HepG2 (cell line): ENCODE measurements around the gene SLC28A1. TPM values are rescaled to one million over a fixed set of nuclear protein-coding genes. Genes with fewer than 3 reads are reported as not detected.

Source experiments
- BRCA1 ChIP-seq: sonication (generic); formaldehyde crosslinking; IDR thresholded peaks from 2 replicates; pipeline ENCODE4 v1.4.0; 2020; ENCODE audit warnings: missing genetic modification reagents
- DBP ChIP-seq: sonication (generic); formaldehyde crosslinking; IDR thresholded peaks from 2 replicates; pipeline ENCODE4 v1.4.0; 2020; ENCODE audit warnings: missing genetic modification reagents; ENCODE audit errors: not compliant biosample characterization
- FOXP1 ChIP-seq, 2 experiments: fragments of 450-650 bp in 1 of 2; IDR thresholded peaks; 2 replicates each; pipeline ENCODE4 v1.6.1; 2017 to 2018; ENCODE audit warnings: antibody characterized with exemption in 1 of 2
- HIVEP1 ChIP-seq: sonication (generic); formaldehyde crosslinking; IDR thresholded peaks from 2 replicates; pipeline ENCODE4 v1.4.0; 2020; ENCODE audit warnings: mild to moderate bottlenecking, missing genetic modification reagents
- JUN ChIP-seq: sonication (generic); formaldehyde crosslinking; IDR thresholded peaks from 2 replicates; pipeline ENCODE4 v1.4.0; 2020; ENCODE audit warnings: mild to moderate bottlenecking, missing genetic modification reagents
- ONECUT2 ChIP-seq: sonication (generic); formaldehyde crosslinking; IDR thresholded peaks from 2 replicates; pipeline ENCODE4 v1.4.0; 2020; ENCODE audit warnings: missing genetic modification reagents
- SALL1 ChIP-seq: sonication (generic); formaldehyde crosslinking; IDR thresholded peaks from 2 replicates; pipeline ENCODE4 v1.8.0; 2022; ENCODE audit warnings: mild to moderate bottlenecking, missing genetic modification reagents
- TBL1XR1 ChIP-seq: fragments of 150-350 bp; IDR thresholded peaks from 2 replicates; pipeline ENCODE4 v1.6.1; 2014; ENCODE audit warnings: borderline replicate concordance, low read length; ENCODE audit not compliant: partially characterized antibody
- ZNF34 ChIP-seq: sonication (generic); formaldehyde crosslinking; IDR thresholded peaks from 2 replicates; pipeline ENCODE4 v1.4.0; 2020; ENCODE audit warnings: mild to moderate bottlenecking, missing genetic modification reagents, borderline replicate concordance
- ZNF414 ChIP-seq: sonication (generic); formaldehyde crosslinking; IDR thresholded peaks from 2 replicates; pipeline ENCODE4 v1.5.0; 2020; ENCODE audit warnings: missing genetic modification reagents
- ZNF460 ChIP-seq: sonication (generic); formaldehyde crosslinking; IDR thresholded peaks from 2 replicates; pipeline ENCODE4 v1.5.1; 2020; ENCODE audit warnings: missing genetic modification reagents, mild to moderate bottlenecking, borderline replicate concordance
- ZNF616 ChIP-seq: sonication (generic); formaldehyde crosslinking; IDR thresholded peaks from 2 replicates; pipeline ENCODE4 v1.5.0; 2020; ENCODE audit warnings: low read depth, mild to moderate bottlenecking, missing genetic modification reagents
- ZNF619 ChIP-seq: sonication (generic); formaldehyde crosslinking; IDR thresholded peaks from 2 replicates; pipeline ENCODE4 v1.4.0; 2020; ENCODE audit warnings: mild to moderate bottlenecking, missing genetic modification reagents
- ZNF766 ChIP-seq: sonication (generic); formaldehyde crosslinking; IDR thresholded peaks from 2 replicates; pipeline ENCODE4 v1.5.0; 2020; ENCODE audit warnings: missing genetic modification reagents, borderline replicate concordance
- polyA plus RNA-seq, 8 experiments: library from polyadenylated mRNA; depleted of rRNA in 3 of 8; stranded (reverse) in 7 of 8; unstranded in 1 of 8; fragments of >200 nt; fragmentation: Illumina TruSeq in 4 of 8; extraction: Trizol in 4 of 8; gene quantifications; 2 replicates each; pipeline versions ENCODE4 v1.2.1 to v1.2.3, GENCODE V29; 2011 to 2016; ENCODE audit warnings: low read depth in 4 of 8, missing spikeins in 1 of 8, mixed read lengths in 1 of 8; ENCODE audit not compliant: insufficient read depth in 1 of 8
- total RNA-seq, 5 experiments: library from RNA; depleted of rRNA; stranded (reverse); fragments of >200 nt; fragmentation: Illumina TruSeq; extraction: Trizol; gene quantifications; 2 replicates each; pipeline ENCODE4 v1.2.3, GENCODE V29; 2016; ENCODE audit warnings: low read depth in 1 of 5
- TF ChIP-seq, protein P1 (sequence below): sonication (generic); formaldehyde crosslinking; IDR thresholded peaks from 2 replicates; pipeline ENCODE4 v1.4.0; 2020; ENCODE audit warnings: missing genetic modification reagents, borderline replicate concordance
- TF ChIP-seq, protein P2 (sequence below): IDR thresholded peaks from 2 replicates; pipeline ENCODE4 v1.6.1; 2018; ENCODE audit warnings: missing genetic modification reagents, mild to moderate bottlenecking, missing compliant biosample characterization
- TF ChIP-seq, protein P3 (sequence below): sonication (generic); formaldehyde crosslinking; IDR thresholded peaks from 2 replicates; pipeline ENCODE4 v1.5.1; 2020; ENCODE audit warnings: mild to moderate bottlenecking, missing genetic modification reagents, moderate library complexity
- TF ChIP-seq, protein P4 (sequence below): sonication (generic); formaldehyde crosslinking; IDR thresholded peaks from 2 replicates; pipeline ENCODE4 v1.4.0; 2020; ENCODE audit warnings: missing genetic modification reagents
- TF ChIP-seq, protein P5 (sequence below): IDR thresholded peaks from 2 replicates; pipeline ENCODE4 v1.6.1; 2016; ENCODE audit warnings: mild to moderate bottlenecking

Gene SLC28A1
- total and polyA plus RNA-seq, 2 of the 13 experiments (the other 11 are each of a cell fraction or from before 2014, with no cell fraction given) = 0.31 to 5.8 TPM

DNA sequence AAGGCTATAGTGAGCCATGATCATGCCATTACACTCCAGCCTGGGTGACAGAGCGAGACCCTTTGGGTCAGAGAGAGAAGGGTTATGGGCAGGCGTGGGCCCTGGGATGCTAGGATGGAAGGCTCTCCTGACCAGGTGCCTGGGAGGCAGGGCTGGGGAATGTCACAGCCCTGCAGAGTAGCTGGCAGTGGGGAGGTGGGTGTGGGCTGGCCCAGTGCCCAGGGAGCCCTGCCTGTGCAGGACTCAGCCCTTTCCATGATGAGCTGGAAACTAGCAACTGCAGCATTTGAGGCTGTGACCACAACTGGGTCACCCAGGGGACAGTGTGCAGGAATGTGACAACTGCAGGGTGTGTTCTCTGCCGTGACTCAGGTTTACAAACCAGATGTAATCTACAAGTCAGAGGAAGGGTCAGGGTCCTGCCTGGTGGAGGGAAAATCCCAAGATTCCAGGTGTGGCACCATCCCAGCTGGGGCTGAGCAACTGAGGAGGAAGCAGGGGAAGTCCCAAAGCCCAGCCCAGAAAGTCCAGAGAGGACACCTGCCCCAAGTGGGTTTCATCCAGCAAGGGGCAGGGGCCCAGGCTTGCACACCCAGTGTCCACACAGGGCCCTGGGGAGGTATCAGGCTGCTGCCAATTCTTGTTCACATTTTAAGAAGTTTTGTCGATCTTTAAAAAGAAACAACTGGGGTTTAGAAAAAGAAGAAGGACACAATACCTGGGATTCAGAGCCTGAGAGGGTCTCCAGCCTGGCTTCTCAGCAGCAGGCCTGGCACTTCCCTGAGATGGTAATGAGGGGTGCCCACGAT lies 45.5 kb downstream of the SLC28A1 start (continued):
- TF ChIP-seq, protein P1, sequence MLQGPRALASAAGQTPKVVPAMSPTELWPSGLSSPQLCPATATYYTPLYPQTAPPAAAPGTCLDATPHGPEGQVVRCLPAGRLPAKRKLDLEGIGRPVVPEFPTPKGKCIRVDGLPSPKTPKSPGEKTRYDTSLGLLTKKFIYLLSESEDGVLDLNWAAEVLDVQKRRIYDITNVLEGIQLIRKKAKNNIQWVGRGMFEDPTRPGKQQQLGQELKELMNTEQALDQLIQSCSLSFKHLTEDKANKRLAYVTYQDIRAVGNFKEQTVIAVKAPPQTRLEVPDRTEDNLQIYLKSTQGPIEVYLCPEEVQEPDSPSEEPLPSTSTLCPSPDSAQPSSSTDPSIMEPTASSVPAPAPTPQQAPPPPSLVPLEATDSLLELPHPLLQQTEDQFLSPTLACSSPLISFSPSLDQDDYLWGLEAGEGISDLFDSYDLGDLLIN = no peak
- TF ChIP-seq, protein P2, sequence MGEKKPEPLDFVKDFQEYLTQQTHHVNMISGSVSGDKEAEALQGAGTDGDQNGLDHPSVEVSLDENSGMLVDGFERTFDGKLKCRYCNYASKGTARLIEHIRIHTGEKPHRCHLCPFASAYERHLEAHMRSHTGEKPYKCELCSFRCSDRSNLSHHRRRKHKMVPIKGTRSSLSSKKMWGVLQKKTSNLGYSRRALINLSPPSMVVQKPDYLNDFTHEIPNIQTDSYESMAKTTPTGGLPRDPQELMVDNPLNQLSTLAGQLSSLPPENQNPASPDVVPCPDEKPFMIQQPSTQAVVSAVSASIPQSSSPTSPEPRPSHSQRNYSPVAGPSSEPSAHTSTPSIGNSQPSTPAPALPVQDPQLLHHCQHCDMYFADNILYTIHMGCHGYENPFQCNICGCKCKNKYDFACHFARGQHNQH (CRISPR knock-in tag) = peak; percentile 59
- TF ChIP-seq TBL1XR1 (peak; percentile 43), ONECUT2 (CRISPR knock-in tag) (no peak), HIVEP1 (CRISPR knock-in tag) (peak; percentile 60; the same call in 1 of the 2 replicates), ZNF619 (CRISPR knock-in tag) (no peak), JUN (peak; percentile 67), ZNF460 (CRISPR knock-in tag) (no peak), ZNF414 (CRISPR knock-in tag) (no peak), SALL1 (CRISPR knock-in tag) (peak; percentile 73; the same call in 1 of the 2 replicates), ZNF766 (CRISPR knock-in tag) (no peak), ZNF34 (no peak), BRCA1 (CRISPR knock-in tag) (no peak), FOXP1 (IDR thresholded peaks at IDR 0.05) (no peak), FOXP1 (CRISPR knock-in tag; IDR thresholded peaks at IDR 0.05) (peak; percentile 64), DBP (CRISPR knock-in tag) (no peak), ZNF616 (no peak)
- TF ChIP-seq, protein P3, sequence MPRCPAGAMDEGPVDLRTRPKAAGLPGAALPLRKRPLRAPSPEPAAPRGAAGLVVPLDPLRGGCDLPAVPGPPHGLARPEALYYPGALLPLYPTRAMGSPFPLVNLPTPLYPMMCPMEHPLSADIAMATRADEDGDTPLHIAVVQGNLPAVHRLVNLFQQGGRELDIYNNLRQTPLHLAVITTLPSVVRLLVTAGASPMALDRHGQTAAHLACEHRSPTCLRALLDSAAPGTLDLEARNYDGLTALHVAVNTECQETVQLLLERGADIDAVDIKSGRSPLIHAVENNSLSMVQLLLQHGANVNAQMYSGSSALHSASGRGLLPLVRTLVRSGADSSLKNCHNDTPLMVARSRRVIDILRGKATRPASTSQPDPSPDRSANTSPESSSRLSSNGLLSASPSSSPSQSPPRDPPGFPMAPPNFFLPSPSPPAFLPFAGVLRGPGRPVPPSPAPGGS = peak; percentile 99
- TF ChIP-seq, protein P4, sequence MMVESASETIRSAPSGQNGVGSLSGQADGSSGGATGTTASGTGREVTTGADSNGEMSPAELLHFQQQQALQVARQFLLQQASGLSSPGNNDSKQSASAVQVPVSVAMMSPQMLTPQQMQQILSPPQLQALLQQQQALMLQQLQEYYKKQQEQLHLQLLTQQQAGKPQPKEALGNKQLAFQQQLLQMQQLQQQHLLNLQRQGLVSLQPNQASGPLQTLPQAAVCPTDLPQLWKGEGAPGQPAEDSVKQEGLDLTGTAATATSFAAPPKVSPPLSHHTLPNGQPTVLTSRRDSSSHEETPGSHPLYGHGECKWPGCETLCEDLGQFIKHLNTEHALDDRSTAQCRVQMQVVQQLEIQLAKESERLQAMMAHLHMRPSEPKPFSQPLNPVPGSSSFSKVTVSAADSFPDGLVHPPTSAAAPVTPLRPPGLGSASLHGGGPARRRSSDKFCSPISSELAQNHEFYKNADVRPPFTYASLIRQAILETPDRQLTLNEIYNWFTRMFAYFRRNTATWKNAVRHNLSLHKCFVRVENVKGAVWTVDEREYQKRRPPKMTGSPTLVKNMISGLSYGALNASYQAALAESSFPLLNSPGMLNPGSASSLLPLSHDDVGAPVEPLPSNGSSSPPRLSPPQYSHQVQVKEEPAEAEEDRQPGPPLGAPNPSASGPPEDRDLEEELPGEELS = peak; percentile 64; the same call in 1 of the 2 replicates
- TF ChIP-seq, protein P5, sequence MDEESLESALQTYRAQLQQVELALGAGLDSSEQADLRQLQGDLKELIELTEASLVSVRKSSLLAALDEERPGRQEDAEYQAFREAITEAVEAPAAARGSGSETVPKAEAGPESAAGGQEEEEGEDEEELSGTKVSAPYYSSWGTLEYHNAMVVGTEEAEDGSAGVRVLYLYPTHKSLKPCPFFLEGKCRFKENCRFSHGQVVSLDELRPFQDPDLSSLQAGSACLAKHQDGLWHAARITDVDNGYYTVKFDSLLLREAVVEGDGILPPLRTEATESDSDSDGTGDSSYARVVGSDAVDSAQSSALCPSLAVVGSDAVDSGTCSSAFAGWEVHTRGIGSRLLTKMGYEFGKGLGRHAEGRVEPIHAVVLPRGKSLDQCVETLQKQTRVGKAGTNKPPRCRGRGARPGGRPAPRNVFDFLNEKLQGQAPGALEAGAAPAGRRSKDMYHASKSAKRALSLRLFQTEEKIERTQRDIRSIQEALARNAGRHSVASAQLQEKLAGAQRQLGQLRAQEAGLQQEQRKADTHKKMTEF (CRISPR knock-in tag) = peak; percentile 19; the same call in 1 of the 2 replicates
